DND-41 (cell line): Measurements from ENCODE around the gene KCNMA1.

Experiments used
- ATAC-seq: fragments of 200-7000 bp; cut with Tn5 transposase; 3 replicates; pipeline ENCODE4 v1.9.1; 2021; ENCODE audit warnings: low read depth; ENCODE audit not compliant: insufficient read depth
- DNase-seq: peaks from one replicate; pipeline ENCODE4 v3.0.0-alpha.2; 2020
- H2AFZ ChIP-seq: 2 replicates; pipeline ENCODE4 v1.6.0; 2012; ENCODE audit warnings: low read depth, low read length
- H3K27ac ChIP-seq: 2 replicates; pipeline ENCODE4 v1.5.1; 2012; ENCODE audit warnings: low read length, inconsistent platforms
- H3K27me3 ChIP-seq: fragments of 200-600 bp; sonication (generic); 2 replicates; pipeline ENCODE4 v1.6.0; 2012; ENCODE audit warnings: low read length, mild to moderate bottlenecking, inconsistent platforms; ENCODE audit not compliant: insufficient read depth, poor library complexity
- H3K36me3 ChIP-seq: 2 replicates; pipeline ENCODE4 v1.5.1; 2012; ENCODE audit warnings: low read length, inconsistent platforms; ENCODE audit not compliant: insufficient read depth
- H3K4me1 ChIP-seq: 2 replicates; pipeline ENCODE4 v1.5.1; 2012; ENCODE audit warnings: mild to moderate bottlenecking, low read length; ENCODE audit not compliant: insufficient read depth
- H3K4me2 ChIP-seq: 2 replicates; pipeline ENCODE4 v1.6.0; 2012; ENCODE audit warnings: mild to moderate bottlenecking, moderate library complexity, low read length, inconsistent platforms; ENCODE audit not compliant: insufficient read depth
- H3K4me3 ChIP-seq, 2 experiments: fragments of 200-600 bp in 1 of 2; shearing (Covaris generic) in 1 of 2; 2 replicates each; pipeline ENCODE4 v1.5.1; 2012 to 2016; ENCODE audit warnings: inconsistent platforms in 2 of 2, low read length in 2 of 2, mild to moderate bottlenecking in 2 of 2, low read depth in 1 of 2, moderate library complexity in 1 of 2
- H3K79me2 ChIP-seq: 2 replicates; pipeline ENCODE4 v1.6.0; 2012; ENCODE audit warnings: low read length, inconsistent platforms; ENCODE audit not compliant: insufficient read depth
- H3K9ac ChIP-seq: 2 replicates; pipeline ENCODE4 v1.6.0; 2012; ENCODE audit warnings: low read depth, mild to moderate bottlenecking, inconsistent platforms, low read length, moderate library complexity
- H3K9me3 ChIP-seq: 2 replicates; pipeline ENCODE4 v1.5.1; 2012; ENCODE audit warnings: low read length, moderate library complexity, mild to moderate bottlenecking, inconsistent platforms; ENCODE audit not compliant: insufficient read depth, severe bottlenecking
- H4K20me1 ChIP-seq: 2 replicates; pipeline ENCODE4 v1.6.0; 2012; ENCODE audit warnings: low read length; ENCODE audit not compliant: insufficient read depth
- EZH2 ChIP-seq: IDR thresholded peaks from 3 replicates; pipeline ENCODE4 v1.6.1; 2012; ENCODE audit warnings: borderline replicate concordance, low read depth, mild to moderate bottlenecking, moderate library complexity, low read length, inconsistent platforms; ENCODE audit not compliant: severe bottlenecking
- TF ChIP-seq, protein P1 (sequence below): IDR thresholded peaks from 2 replicates; pipeline ENCODE4 v1.5.1; 2012; ENCODE audit warnings: borderline replicate concordance, low read length, moderate library complexity, mild to moderate bottlenecking; ENCODE audit not compliant: poor library complexity, severe bottlenecking; ENCODE audit errors: extremely low read depth

The KCNMA1 gene

DNA sequence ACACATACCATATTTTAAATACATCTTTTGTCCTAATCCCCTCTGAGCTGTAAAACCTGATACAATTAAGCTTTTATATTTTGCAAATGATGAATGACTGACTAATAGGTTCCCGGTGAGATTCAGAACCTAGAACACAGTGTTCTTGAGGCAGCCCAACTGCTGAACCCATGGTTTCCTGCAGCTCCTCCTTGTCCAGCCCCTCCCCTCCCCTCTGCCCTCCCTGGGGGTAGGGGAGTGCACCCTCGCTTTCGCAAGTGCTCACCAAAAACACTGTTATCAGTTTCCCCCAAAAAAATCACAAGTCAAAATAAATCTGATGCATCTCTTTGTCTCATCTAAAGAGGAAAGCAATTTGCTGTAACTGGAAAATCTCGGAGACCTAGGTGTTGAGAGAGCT is 602.8 kb downstream of the KCNMA1 start:
- Histone ChIP-seq H3K27ac (no peak overlapping the region), H3K4me2 (no peak overlapping the region), H3K79me2 (no peaks in the 10 kb centered on the region), H3K4me1 (no peaks in the 10 kb centered on the region; the same call in 1 of the 2 replicates), H4K20me1 (no peaks in the 10 kb centered on the region), H3K27me3 (peaks cover 20% of the 10 kb centered on the region), H3K9me3 (no peaks in the 10 kb centered on the region), H3K4me3 (no peak overlapping the region), H2AFZ (no peak overlapping the region), H3K9ac (no peak overlapping the region), H3K36me3 (no peaks in the 10 kb centered on the region)
- no peak for DNase-seq
- TF ChIP-seq EZH2: no peak
- TF ChIP-seq, protein P1, sequence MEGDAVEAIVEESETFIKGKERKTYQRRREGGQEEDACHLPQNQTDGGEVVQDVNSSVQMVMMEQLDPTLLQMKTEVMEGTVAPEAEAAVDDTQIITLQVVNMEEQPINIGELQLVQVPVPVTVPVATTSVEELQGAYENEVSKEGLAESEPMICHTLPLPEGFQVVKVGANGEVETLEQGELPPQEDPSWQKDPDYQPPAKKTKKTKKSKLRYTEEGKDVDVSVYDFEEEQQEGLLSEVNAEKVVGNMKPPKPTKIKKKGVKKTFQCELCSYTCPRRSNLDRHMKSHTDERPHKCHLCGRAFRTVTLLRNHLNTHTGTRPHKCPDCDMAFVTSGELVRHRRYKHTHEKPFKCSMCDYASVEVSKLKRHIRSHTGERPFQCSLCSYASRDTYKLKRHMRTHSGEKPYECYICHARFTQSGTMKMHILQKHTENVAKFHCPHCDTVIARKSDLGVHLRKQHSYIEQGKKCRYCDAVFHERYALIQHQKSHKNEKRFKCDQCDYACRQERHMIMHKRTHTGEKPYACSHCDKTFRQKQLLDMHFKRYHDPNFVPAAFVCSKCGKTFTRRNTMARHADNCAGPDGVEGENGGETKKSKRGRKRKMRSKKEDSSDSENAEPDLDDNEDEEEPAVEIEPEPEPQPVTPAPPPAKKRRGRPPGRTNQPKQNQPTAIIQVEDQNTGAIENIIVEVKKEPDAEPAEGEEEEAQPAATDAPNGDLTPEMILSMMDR: no peak
- no peak for ATAC-seq

DNA sequence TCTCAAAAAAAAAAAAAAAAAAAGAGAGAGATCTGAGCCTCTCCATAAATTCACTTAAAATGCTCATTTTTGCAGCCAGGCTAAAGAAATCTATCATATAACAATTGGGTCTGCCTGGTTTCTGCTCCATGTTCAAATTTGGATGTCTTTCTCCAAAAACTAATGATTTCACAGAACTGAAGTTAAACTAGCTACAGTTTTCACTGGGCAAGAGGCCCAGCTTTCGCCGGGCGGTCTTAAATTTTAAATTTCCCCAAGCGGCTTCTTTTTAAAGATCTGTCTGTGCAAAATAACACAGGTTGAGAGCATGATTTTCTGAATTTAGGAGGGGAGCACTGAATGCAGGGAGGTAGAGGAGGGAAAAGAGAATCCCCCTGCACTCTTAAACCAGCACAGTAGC is 603.4 kb downstream of the KCNMA1 start:
- no peaks in the 10 kb centered on the region for H3K9me3 ChIP-seq
- H3K79me2 ChIP-seq: no peaks in the 10 kb centered on the region
- ATAC-seq (no peak), DNase-seq (no peak)
- H3K4me1 ChIP-seq: no peaks in the 10 kb centered on the region; the same call in 1 of the 2 replicates
- no peak overlapping the region for H3K4me2 ChIP-seq
- no peak overlapping the region for H3K27ac ChIP-seq
- no peak overlapping the region for H2AFZ ChIP-seq
- H4K20me1 ChIP-seq: no peaks in the 10 kb centered on the region
- peaks cover 23% of the 10 kb centered on the region for H3K27me3 ChIP-seq
- TF ChIP-seq, protein P1: no peak
- no peak for TF ChIP-seq EZH2
- no peaks in the 10 kb centered on the region for H3K36me3 ChIP-seq
- H3K4me3 ChIP-seq: no peak overlapping the region
- no peak overlapping the region for H3K9ac ChIP-seq

DNA sequence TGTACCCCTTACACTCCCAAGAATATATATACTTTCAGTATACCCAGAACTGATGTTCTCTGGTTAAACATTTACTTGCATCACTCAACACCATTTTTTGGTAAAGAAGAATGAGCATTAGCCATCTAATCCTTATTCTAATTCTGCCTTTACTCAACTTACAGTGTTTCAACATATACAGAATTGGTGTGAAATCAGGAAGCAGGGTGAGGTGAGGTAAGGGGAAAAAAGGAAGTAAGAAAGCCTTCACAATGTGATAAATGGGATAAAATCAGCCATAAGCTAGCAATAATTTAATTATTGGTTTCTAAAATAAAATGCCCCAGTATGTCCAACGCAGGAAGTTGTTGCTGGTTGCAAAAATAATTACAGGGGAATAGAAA is 605.4 kb downstream of the KCNMA1 start:
- DNase-seq (no peak), ATAC-seq (no peak)
- Histone ChIP-seq H3K9ac (no peak overlapping the region), H3K36me3 (no peaks in the 10 kb centered on the region), H3K4me1 (no peaks in the 10 kb centered on the region), H3K4me2 (no peak overlapping the region), H4K20me1 (no peaks in the 10 kb centered on the region), H3K27ac (no peak overlapping the region), H3K9me3 (no peaks in the 10 kb centered on the region), H3K79me2 (no peaks in the 10 kb centered on the region), H3K4me3 (no peak overlapping the region), H2AFZ (no peak overlapping the region), H3K27me3 (peaks cover 23% of the 10 kb centered on the region)
- TF ChIP-seq, protein P1: no peak
- TF ChIP-seq EZH2: no peak
